ENCODE data around the gene CRYGC.

Gene CRYGC

DNA sequence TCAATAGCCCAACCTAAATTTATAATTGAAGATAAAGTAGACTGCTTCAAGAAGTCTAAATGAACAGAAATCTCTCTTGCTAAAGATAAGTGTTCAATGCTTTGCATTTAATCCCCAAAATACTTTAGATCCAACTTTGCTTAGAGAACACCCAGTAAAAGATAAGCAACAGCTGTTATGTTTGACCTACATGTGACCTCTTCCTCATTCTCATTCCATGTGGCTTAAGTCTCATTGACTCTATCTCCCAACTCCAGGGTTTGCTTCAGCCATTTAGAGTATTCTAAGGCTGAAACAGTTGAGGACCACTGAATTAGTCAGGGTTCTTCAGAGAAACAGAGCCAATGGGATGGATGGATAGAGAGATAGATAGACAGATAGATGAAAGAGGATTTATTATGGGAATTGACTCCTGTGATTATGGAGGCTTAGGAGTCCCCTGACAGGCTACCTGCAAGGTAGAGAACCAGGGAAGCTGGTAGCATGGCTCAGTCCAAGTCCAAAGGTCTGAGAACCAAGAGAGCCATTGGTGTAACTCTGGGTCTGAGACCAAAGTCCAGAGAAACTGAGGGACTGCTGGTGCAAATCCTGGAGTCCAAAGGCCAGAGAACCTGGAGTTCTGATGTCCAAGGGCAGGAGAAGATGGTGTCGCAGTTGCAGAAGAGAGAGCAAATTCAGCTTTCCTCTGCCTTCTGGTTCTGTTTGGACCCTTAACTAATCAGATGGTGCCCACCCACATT is 37.4 kb downstream of the CRYGC start:
- no peak for DNase-seq

DNA sequence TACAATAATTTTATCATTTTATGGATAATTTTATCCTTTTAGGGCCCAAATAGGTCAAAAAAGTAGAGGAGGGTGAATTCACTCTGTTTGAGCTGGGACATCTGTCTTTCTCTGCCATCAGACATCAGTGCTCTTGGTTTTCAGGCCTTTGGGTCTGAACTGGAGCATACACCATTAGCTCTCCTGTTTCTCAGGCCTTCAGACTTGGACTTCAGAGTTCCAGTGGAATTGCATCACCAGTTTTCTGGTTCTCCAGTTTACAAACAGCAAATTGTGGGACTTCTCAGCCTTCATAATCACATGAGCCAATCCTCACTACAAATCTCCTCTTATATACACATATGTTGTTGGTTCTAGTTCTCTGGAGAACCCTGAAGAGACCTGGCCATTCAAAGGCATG is 39.2 kb downstream of the CRYGC start:
- DNase-seq, result no peak

DNA sequence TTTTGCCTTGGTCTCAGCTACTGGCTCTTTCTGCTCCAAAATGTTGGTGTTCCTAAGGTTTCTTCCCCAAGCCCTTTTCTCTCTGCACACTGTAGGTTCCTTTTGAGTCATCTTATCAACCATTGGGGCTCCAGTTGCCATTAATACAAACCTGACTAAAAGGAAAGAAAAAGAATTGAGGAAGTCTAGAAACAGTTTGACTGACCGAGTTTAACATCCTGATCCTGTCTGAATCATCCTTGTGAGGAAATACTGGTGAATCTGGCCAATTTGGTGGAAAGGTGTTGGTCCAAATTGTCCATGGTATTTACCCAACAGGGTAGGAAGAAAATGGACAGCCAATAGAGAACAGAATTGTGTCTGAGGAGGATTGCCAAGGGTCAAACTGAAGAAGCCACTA is 43.6 kb downstream of the CRYGC start:
- no peak for DNase-seq

DNA sequence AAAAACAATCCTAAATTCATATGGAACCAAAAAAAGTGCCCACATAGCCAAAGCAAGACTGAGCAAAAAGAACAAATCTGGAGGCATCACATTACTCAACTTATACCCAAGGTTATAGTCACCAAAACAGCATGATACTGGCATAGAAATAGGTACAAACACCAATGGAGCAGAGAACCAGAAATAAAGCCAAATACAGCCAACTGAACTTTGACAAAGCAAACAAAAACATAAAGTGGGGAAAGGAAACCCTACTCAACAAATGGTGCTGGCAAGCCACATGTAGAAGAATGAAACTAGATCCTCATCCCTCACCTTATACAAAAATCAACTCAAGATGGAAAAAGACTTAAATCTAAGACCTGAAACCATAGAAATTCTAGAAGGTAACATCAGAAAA is 45.8 kb downstream of the CRYGC start:
- DNase-seq, result no peak

All from NCI-H2227 treated with DMSO at 0.1 percent for 48 hours (cell line).